Measurements from ENCODE around the gene PKNOX1.

GRCh38 chr21:42993051-42993712 lies 18.8 kb downstream of the PKNOX1 start:
- no peak for TF ChIP-seq CTCF (IDR thresholded peaks at IDR 0.05)
- no peak for TF ChIP-seq REST (IDR thresholded peaks at IDR 0.05; ENCODE audit: insufficient read depth in 1 of 2, low read depth in 2 of 2, low read length in 1 of 2)
- TF ChIP-seq POLR2AphosphoS5 (IDR thresholded peaks at IDR 0.05; ENCODE audit: low read depth, low read length) = no peak
- no peak for TF ChIP-seq SIN3A (IDR thresholded peaks at IDR 0.05; ENCODE audit: borderline replicate concordance, insufficient read depth, low read depth, low read length)

Data from Panc1 (cell line).